Neural cell (in vitro differentiated cells): ENCODE data around the gene SLC6A2. TPM values are rescaled to one million over a fixed set of nuclear protein-coding genes. Genes with fewer than 3 reads are reported as not detected.

Experiments used
- H2AFZ ChIP-seq: fragments of 200-600, 300-800 bp; sonication (generic), shearing (Covaris generic); 2 replicates; pipeline ENCODE4 v1.6.0; 2014; ENCODE audit warnings: low read depth, mild to moderate bottlenecking, antibody characterized with exemption, low read length, moderate library complexity
- H3F3A ChIP-seq: fragments of 200-600 bp; shearing (Covaris generic); 2 replicates; pipeline ENCODE4 v1.6.1; 2016; ENCODE audit warnings: mild to moderate bottlenecking, moderate library complexity, mixed read lengths, antibody characterized with exemption, low read length; ENCODE audit not compliant: insufficient read depth, poor library complexity, severe bottlenecking
- H3K27ac ChIP-seq: fragments of 200-600, 300-800 bp; sonication (generic), shearing (Covaris generic); 2 replicates; pipeline ENCODE4 v1.5.1; 2014; ENCODE audit warnings: mild to moderate bottlenecking, low read length, moderate library complexity
- H3K27me3 ChIP-seq: fragments of 300-800, 200-600 bp; sonication (generic), shearing (Covaris generic); 2 replicates; pipeline ENCODE4 v1.6.0; 2014; ENCODE audit warnings: mild to moderate bottlenecking, low read depth, low read length, moderate library complexity; ENCODE audit not compliant: insufficient read depth
- H3K36me3 ChIP-seq: fragments of 300-800, 200-600 bp; sonication (generic), shearing (Covaris generic); 2 replicates; pipeline ENCODE4 v1.5.1; 2014; ENCODE audit warnings: mild to moderate bottlenecking, antibody characterized with exemption, low read length, moderate library complexity; ENCODE audit not compliant: insufficient read depth
- H3K4me2 ChIP-seq: fragments of 300-800, 200-600 bp; sonication (generic), shearing (Covaris generic); 2 replicates; pipeline ENCODE4 v1.6.0; 2014; ENCODE audit warnings: mild to moderate bottlenecking, low read length
- H3K4me3 ChIP-seq: fragments of 300-800, 200-600 bp; sonication (generic), shearing (Covaris generic); 2 replicates; pipeline ENCODE4 v1.5.1; 2014; ENCODE audit warnings: mild to moderate bottlenecking, low read length, moderate library complexity
- H3K79me2 ChIP-seq: fragments of 200-600 bp; shearing (Covaris generic); replicated peaks from 2 replicates; pipeline ENCODE4 v1.6.0; 2014; ENCODE audit warnings: mild to moderate bottlenecking, low read length, moderate library complexity; ENCODE audit not compliant: insufficient read depth
- H3K9ac ChIP-seq: fragments of 300-800, 200-600 bp; sonication (generic), shearing (Covaris generic); 2 replicates; pipeline ENCODE4 v1.6.1; 2016; ENCODE audit warnings: mild to moderate bottlenecking, low read length, mixed read lengths
- H3K9me2 ChIP-seq: fragments of 200-600 bp; shearing (Covaris generic); 2 replicates; pipeline ENCODE4 v1.6.1; 2016; ENCODE audit warnings: mild to moderate bottlenecking, low read length, mixed read lengths; ENCODE audit not compliant: insufficient read depth
- H3K9me3 ChIP-seq: fragments of 200-600, 300-800 bp; sonication (generic), shearing (Covaris generic); 2 replicates; pipeline ENCODE4 v1.6.1; 2016; ENCODE audit warnings: mild to moderate bottlenecking, mixed run types, low read length, moderate library complexity, mixed read lengths
- H4K20me1 ChIP-seq: fragments of 200-600 bp; shearing (Covaris generic); 2 replicates; pipeline ENCODE4 v1.6.1; 2016; ENCODE audit warnings: mild to moderate bottlenecking, mixed run types; ENCODE audit not compliant: insufficient read depth
- EP300 ChIP-seq: fragments of 450-650 bp; conservative IDR thresholded peaks from 2 replicates; pipeline ENCODE4 v1.6.1; 2014; ENCODE audit warnings: antibody characterized with exemption, mild to moderate bottlenecking, moderate library complexity; ENCODE audit not compliant: poor library complexity, severe bottlenecking
- EZH2 ChIP-seq: fragments of 200-600, 300-800 bp; shearing (Covaris generic), sonication (generic); IDR thresholded peaks from 2 replicates; pipeline ENCODE4 v1.6.1; 2014; ENCODE audit warnings: antibody characterized with exemption, low read length, borderline replicate concordance, mild to moderate bottlenecking; ENCODE audit not compliant: insufficient read depth, poor library complexity, severe bottlenecking
- MXI1 ChIP-seq: fragments of 450-650 bp; conservative IDR thresholded peaks from 2 replicates; pipeline ENCODE4 v1.6.1; 2014; ENCODE audit warnings: antibody characterized with exemption, mild to moderate bottlenecking; ENCODE audit not compliant: poor library complexity, severe bottlenecking
- POLR2AphosphoS5 ChIP-seq: IDR thresholded peaks from 2 replicates; pipeline ENCODE4 v1.6.1; 2012
- RAD21 ChIP-seq: fragments of 450-650 bp; conservative IDR thresholded peaks from 2 replicates; pipeline ENCODE4 v1.6.1; 2014; ENCODE audit warnings: antibody characterized with exemption, mild to moderate bottlenecking, moderate library complexity
- SMC3 ChIP-seq: fragments of 450-650 bp; conservative IDR thresholded peaks from 2 replicates; pipeline ENCODE4 v1.6.1; 2014; ENCODE audit warnings: antibody characterized with exemption, mild to moderate bottlenecking, moderate library complexity; ENCODE audit not compliant: poor library complexity
- TAF1 ChIP-seq: IDR thresholded peaks from 2 replicates; pipeline ENCODE4 v1.6.1; 2012; ENCODE audit warnings: low read depth
- polyA plus RNA-seq: library from polyadenylated mRNA; depleted of rRNA; stranded (reverse); fragments of >200 nt; gene quantifications from 2 replicates; pipeline ENCODE4 v1.2.3, GENCODE V29; 2014
- TF ChIP-seq, protein P1 (sequence below): IDR thresholded peaks from 2 replicates; pipeline ENCODE4 v1.6.1; 2012; ENCODE audit warnings: borderline replicate concordance
- TF ChIP-seq, protein P2 (sequence below): fragments of 450-650 bp; IDR thresholded peaks from 2 replicates; pipeline ENCODE4 v1.5.1; 2014; ENCODE audit warnings: antibody characterized with exemption, mild to moderate bottlenecking, moderate library complexity; ENCODE audit not compliant: poor library complexity, severe bottlenecking

The SLC6A2 gene
- polyA plus RNA-seq, 1 donor from 2014 or later = not detected

DNA sequence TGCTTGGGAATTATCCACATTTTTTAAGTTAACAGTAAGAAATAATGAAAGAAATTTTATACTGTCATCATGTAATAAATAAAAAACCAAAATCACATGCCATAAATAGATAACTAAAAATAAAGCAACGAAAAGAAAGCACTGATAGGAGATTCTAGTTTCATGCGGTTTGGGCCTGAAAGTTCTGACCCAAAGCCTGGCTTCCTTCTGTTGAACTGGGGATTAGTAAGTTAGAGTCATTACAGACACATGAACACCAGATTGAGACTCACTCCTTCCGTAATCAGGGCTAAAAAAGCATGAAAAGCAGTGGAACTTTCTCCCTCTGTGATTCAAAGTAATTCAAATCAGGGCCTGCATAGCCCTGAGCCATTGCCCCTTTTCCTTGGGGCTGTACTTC is 13.2 kb upstream of the SLC6A2 start:
- no peaks in the 10 kb centered on the region for H3K9me2 ChIP-seq
- H3K4me2 ChIP-seq = no peak overlapping the region
- H3F3A ChIP-seq = no peaks in the 10 kb centered on the region
- TF ChIP-seq POLR2AphosphoS5 = no peak
- no peak for TF ChIP-seq MXI1
- TF ChIP-seq EP300 = no peak
- TF ChIP-seq SMC3 = no peak
- TF ChIP-seq, protein P1, sequence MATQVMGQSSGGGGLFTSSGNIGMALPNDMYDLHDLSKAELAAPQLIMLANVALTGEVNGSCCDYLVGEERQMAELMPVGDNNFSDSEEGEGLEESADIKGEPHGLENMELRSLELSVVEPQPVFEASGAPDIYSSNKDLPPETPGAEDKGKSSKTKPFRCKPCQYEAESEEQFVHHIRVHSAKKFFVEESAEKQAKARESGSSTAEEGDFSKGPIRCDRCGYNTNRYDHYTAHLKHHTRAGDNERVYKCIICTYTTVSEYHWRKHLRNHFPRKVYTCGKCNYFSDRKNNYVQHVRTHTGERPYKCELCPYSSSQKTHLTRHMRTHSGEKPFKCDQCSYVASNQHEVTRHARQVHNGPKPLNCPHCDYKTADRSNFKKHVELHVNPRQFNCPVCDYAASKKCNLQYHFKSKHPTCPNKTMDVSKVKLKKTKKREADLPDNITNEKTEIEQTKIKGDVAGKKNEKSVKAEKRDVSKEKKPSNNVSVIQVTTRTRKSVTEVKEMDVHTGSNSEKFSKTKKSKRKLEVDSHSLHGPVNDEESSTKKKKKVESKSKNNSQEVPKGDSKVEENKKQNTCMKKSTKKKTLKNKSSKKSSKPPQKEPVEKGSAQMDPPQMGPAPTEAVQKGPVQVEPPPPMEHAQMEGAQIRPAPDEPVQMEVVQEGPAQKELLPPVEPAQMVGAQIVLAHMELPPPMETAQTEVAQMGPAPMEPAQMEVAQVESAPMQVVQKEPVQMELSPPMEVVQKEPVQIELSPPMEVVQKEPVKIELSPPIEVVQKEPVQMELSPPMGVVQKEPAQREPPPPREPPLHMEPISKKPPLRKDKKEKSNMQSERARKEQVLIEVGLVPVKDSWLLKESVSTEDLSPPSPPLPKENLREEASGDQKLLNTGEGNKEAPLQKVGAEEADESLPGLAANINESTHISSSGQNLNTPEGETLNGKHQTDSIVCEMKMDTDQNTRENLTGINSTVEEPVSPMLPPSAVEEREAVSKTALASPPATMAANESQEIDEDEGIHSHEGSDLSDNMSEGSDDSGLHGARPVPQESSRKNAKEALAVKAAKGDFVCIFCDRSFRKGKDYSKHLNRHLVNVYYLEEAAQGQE = no peak
- no peak for TF ChIP-seq EZH2
- TF ChIP-seq, protein P2, sequence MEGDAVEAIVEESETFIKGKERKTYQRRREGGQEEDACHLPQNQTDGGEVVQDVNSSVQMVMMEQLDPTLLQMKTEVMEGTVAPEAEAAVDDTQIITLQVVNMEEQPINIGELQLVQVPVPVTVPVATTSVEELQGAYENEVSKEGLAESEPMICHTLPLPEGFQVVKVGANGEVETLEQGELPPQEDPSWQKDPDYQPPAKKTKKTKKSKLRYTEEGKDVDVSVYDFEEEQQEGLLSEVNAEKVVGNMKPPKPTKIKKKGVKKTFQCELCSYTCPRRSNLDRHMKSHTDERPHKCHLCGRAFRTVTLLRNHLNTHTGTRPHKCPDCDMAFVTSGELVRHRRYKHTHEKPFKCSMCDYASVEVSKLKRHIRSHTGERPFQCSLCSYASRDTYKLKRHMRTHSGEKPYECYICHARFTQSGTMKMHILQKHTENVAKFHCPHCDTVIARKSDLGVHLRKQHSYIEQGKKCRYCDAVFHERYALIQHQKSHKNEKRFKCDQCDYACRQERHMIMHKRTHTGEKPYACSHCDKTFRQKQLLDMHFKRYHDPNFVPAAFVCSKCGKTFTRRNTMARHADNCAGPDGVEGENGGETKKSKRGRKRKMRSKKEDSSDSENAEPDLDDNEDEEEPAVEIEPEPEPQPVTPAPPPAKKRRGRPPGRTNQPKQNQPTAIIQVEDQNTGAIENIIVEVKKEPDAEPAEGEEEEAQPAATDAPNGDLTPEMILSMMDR = no peak
- TF ChIP-seq TAF1 = no peak
- no peak for TF ChIP-seq RAD21
- no peak overlapping the region for H3K27ac ChIP-seq
- no peaks in the 10 kb centered on the region for H3K79me2 ChIP-seq
- H3K9me3 ChIP-seq = no peaks in the 10 kb centered on the region
- H2AFZ ChIP-seq = no peak overlapping the region
- no peak overlapping the region for H3K9ac ChIP-seq
- no peak overlapping the region for H3K4me3 ChIP-seq
- no peaks in the 10 kb centered on the region for H3K27me3 ChIP-seq
- no peaks in the 10 kb centered on the region for H4K20me1 ChIP-seq
- no peaks in the 10 kb centered on the region for H3K36me3 ChIP-seq

DNA sequence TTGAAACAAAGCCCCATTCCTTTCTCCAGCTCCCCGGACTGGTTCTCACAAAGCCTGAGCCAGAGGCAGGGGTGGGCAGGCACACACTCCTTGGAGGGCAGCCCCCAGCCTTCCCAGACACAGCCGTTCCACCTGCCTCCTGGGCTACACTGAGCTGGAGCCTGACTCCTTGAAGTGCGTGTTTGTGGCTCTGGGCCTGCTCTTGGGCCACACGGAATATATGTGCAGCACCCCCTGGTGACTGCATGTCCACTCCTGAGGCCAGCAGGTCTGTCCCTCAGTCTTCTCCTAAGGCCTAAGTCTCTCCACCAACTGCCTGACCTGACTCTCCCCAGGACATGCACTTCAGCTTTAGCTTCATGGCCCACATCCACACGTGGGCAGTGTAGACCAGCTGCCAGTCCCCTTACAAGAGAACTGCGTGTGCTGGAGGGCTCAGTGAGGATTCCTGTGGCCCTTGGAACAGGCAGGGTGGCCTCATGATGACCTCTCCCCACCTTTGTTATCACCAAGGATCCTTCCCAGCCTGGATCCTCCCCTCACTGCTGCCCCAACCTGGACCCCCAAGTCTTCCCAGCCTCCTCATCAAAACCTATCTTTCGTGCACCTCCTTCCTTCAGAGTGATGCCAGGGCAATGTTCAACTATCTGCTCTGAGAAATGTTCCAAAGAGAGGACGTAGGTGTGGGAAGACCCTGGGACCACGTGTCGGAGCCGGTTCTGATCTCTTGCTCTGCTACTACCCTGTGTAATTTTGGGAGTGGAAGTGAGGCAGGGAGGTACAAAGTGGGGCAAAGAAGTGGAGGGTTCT is 12.4 kb upstream of the SLC6A2 start:
- Histone ChIP-seq H3K4me2 (no peak overlapping the region), H2AFZ (no peak overlapping the region), H3K9ac (no peak overlapping the region), H4K20me1 (no peaks in the 10 kb centered on the region), H3K9me3 (no peaks in the 10 kb centered on the region), H3K4me3 (no peak overlapping the region), H3K9me2 (no peaks in the 10 kb centered on the region), H3K79me2 (no peaks in the 10 kb centered on the region), H3K27me3 (no peaks in the 10 kb centered on the region), H3F3A (no peaks in the 10 kb centered on the region), H3K27ac (no peak overlapping the region), H3K36me3 (no peaks in the 10 kb centered on the region)
- TF ChIP-seq EZH2 (no peak), EP300 (no peak), POLR2AphosphoS5 (no peak), SMC3 (no peak), TAF1 (no peak), MXI1 (no peak), RAD21 (no peak)
- TF ChIP-seq, protein P2 = no peak
- TF ChIP-seq, protein P1 = no peak
